Thoracic aorta (tissue), 2 donors: Measurements from ENCODE around the gene SCN4B. TPM values are rescaled to one million over a fixed set of nuclear protein-coding genes. Genes with fewer than 3 reads are reported as not detected.
A peak's percentile ranks its signal among the peaks of the same experiment; 100 is the strongest.

Source experiments
- ATAC-seq: fragments of 150-250 bp; one replicate; pipeline ENCODE4 v1.8.0; 2017; ENCODE audit warnings: low read depth; ENCODE audit not compliant: insufficient number of reproducible peaks, low FRiP score
- DNase-seq: peaks from one replicate; pipeline ENCODE4 v3.0.0-alpha.2; 2020; ENCODE audit warnings: low spot score
- H3K27ac ChIP-seq, 2 donors: fragments of 200-600 bp; sonication (generic); 1 replicate in 1 of 2; 2 replicates in 1 of 2; pipeline ENCODE4 v1.5.1; 2016; ENCODE audit warnings: mild to moderate bottlenecking in 2 of 2, moderate library complexity in 2 of 2
- H3K27me3 ChIP-seq: fragments of 200-600 bp; sonication (generic); replicated peaks from 2 replicates; pipeline ENCODE4 v1.6.0; 2016; ENCODE audit warnings: mild to moderate bottlenecking; ENCODE audit not compliant: insufficient read depth
- H3K36me3 ChIP-seq: fragments of 200-600 bp; sonication (generic); one replicate; pipeline ENCODE4 v1.5.1; 2016
- H3K4me1 ChIP-seq, 2 donors: fragments of 200-600 bp; sonication (generic); 1 replicate in 1 of 2; 2 replicates in 1 of 2; pipeline versions ENCODE4 v1.5.1 to v1.6.0; 2016; ENCODE audit warnings: low read depth in 2 of 2, mild to moderate bottlenecking in 1 of 2; ENCODE audit not compliant: control insufficient read depth in 1 of 2
- H3K4me3 ChIP-seq: fragments of 200-600 bp; sonication (generic); 2 replicates; pipeline ENCODE4 v1.5.1; 2016; ENCODE audit warnings: mild to moderate bottlenecking
- H3K9me3 ChIP-seq: fragments of 200-600 bp; sonication (generic); 2 replicates; pipeline ENCODE4 v1.5.1; 2016
- CTCF ChIP-seq: fragments of 200-600 bp; sonication (generic); IDR thresholded peaks from one replicate; pipeline ENCODE4 v1.5.1; 2019; ENCODE audit warnings: antibody characterized with exemption
- total RNA-seq, 2 donors: library from RNA; depleted of rRNA; stranded (reverse); fragments of >200 nt; gene quantifications; one replicate each; pipeline versions ENCODE4 v1.1.0 to v1.2.3, GENCODE V29; 2016

Gene SCN4B
- total RNA-seq, 2 donors from 2014 or later: 2.0 to 2.4 TPM

- Histone ChIP-seq H3K27me3 (peaks cover 12% of the 10 kb centered on the region), H3K27ac (no peak overlapping the region), H3K9me3 (no peaks in the 10 kb centered on the region), H3K4me3 (no peak overlapping the region), H3K4me1 (peaks cover 0 to 15% of the 10 kb centered on the region in 2 donors), H3K36me3 (no peaks in the 10 kb centered on the region)
- DNase-seq: no peak
- TF ChIP-seq CTCF: no peak
- ATAC-seq: no peak
These were observed 3.3 kb upstream of the SCN4B start for GRCh38 chr11:118155776-118156530.

GRCh38 chr11:118154641-118155040 is 2.0 kb upstream of the SCN4B start:
- peaks cover 12% of the 10 kb centered on the region for H3K27me3 ChIP-seq
- H3K27ac ChIP-seq: no peak overlapping the region
- TF ChIP-seq CTCF: no peak
- ATAC-seq (no peak), DNase-seq (no peak)
- H3K4me1 ChIP-seq: peaks cover 0 to 15% of the 10 kb centered on the region in 2 donors
- no peaks in the 10 kb centered on the region for H3K9me3 ChIP-seq
- no peaks in the 10 kb centered on the region for H3K36me3 ChIP-seq
- no peak overlapping the region for H3K4me3 ChIP-seq

GRCh38 chr11:118153976-118154375 is 1.4 kb upstream of the SCN4B start:
- peaks cover 0 to 15% of the 10 kb centered on the region in 2 donors for H3K4me1 ChIP-seq
- no peaks in the 10 kb centered on the region for H3K9me3 ChIP-seq
- DNase-seq (no peak), ATAC-seq (no peak)
- no peak overlapping the region for H3K4me3 ChIP-seq
- no peak overlapping the region for H3K27ac ChIP-seq
- peaks cover 12% of the 10 kb centered on the region for H3K27me3 ChIP-seq
- no peaks in the 10 kb centered on the region for H3K36me3 ChIP-seq
- no peak for TF ChIP-seq CTCF

GRCh38 chr11:118153516-118153915 is 893 bp upstream of the SCN4B start:
- Histone ChIP-seq H3K4me1 (peaks cover 0 to 15% of the 10 kb centered on the region in 2 donors), H3K27ac (no peak overlapping the region), H3K36me3 (no peaks in the 10 kb centered on the region), H3K9me3 (no peaks in the 10 kb centered on the region), H3K27me3 (peaks cover 12% of the 10 kb centered on the region), H3K4me3 (peak overlapping the region; percentile 78)
- DNase-seq (no peak), ATAC-seq (no peak)
- TF ChIP-seq CTCF: no peak

GRCh38 chr11:118152020-118152551 is 537 bp downstream of the SCN4B start:
- ATAC-seq: no peak

More at GRCh38 chr11:118152020-118152551, 537 bp downstream of the SCN4B start:
- Histone ChIP-seq H3K4me1 (peaks cover 0 to 15% of the 10 kb centered on the region in 2 donors), H3K9me3 (no peaks in the 10 kb centered on the region), H3K4me3 (peak overlapping the region; percentile 78), H3K27me3 (peaks cover 12% of the 10 kb centered on the region), H3K27ac (no peak overlapping the region), H3K36me3 (no peaks in the 10 kb centered on the region)
- no peak for TF ChIP-seq CTCF
- DNase-seq: no peak
